Measurements from ENCODE around the gene THRAP3. TPM values are rescaled to one million over a fixed set of nuclear protein-coding genes. Genes with fewer than 3 reads are reported as not detected.

Gene THRAP3
- total RNA-seq, 1 experiment from 2014 or later: 133 TPM

DNA sequence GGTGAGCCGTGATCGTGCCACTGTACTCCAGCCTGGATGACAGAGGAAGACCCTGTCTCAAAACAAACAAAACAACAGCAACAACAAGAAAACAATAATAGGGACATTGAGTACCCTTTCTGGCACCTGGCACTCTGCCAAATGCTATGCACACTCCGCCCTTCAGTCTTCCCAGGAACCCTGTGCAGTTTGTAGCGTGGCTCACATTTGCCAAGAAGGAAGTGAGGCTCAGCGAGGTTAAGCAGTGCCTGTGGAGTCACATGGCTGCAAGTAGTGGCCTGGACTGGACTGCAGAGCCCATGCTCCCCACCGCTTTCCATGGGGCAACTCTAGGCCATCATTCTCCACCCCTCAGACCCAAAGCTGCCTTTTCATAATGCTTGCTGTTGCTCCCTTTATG lies 104.5 kb downstream of the THRAP3 start:
- Histone ChIP-seq H3K4me1 (ENCODE audit: insufficient read depth, low read length, poor library complexity, severe bottlenecking) (peaks cover 5% of the 10 kb centered on the region), H3K27ac (ENCODE audit: low read depth, low read length, poor library complexity, severe bottlenecking) (no peak overlapping the region), H3K36me3 (ENCODE audit: insufficient read depth, low read length, poor library complexity, severe bottlenecking) (no peaks in the 10 kb centered on the region), H3K27me3 (replicated peaks; ENCODE audit: insufficient read depth, low read depth, low read length, poor library complexity) (no peaks in the 10 kb centered on the region), H3K9me3 (ENCODE audit: low read depth, low read length, poor library complexity, severe bottlenecking) (no peaks in the 10 kb centered on the region), H3K4me3 (ENCODE audit: low read depth, low read length, poor library complexity, severe bottlenecking) (no peak overlapping the region)
- intact Hi-C loops (cut with micrococcal nuclease; ENCODE audit: unreplicated experiment): no loop called here
- ChIA-PET CTCF (no interaction called here), POLR2A (ENCODE audit: low non-redundant PET) (no interaction called here)
- no peak for DNase-seq (ENCODE audit: low spot score)
- no peak for TF ChIP-seq EZH2 (IDR thresholded peaks at IDR 0.05; ENCODE audit: borderline replicate concordance, low read depth, low read length, poor library complexity, severe bottlenecking)
- BruUV-seq (replicated peaks): no TSS peak

DNA sequence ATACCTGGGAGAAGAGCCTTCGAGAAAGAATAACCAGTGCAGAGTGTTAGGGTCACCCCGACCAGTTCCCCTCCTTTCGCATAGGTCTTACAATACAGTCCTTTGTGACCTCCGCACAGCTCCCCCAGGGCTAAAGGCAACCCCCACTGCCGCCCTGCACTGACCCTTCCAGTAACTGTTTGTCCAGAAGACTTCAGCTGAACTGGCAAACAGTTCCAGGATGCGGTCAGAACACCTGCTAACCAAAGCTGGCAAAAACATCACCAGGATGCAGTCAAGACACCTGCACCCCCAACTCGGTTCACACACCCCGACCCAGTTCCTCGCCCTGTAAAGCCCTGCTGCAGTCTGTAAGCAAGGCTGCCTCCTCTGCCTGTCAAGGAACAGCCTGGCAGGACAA lies 105.6 kb downstream of the THRAP3 start:
- DNase-seq (ENCODE audit: low spot score): no peak
- Histone ChIP-seq H3K27ac (ENCODE audit: low read depth, low read length, poor library complexity, severe bottlenecking) (no peak overlapping the region), H3K27me3 (replicated peaks; ENCODE audit: insufficient read depth, low read depth, low read length, poor library complexity) (no peaks in the 10 kb centered on the region), H3K4me3 (ENCODE audit: low read depth, low read length, poor library complexity, severe bottlenecking) (no peak overlapping the region), H3K9me3 (ENCODE audit: low read depth, low read length, poor library complexity, severe bottlenecking) (no peaks in the 10 kb centered on the region), H3K36me3 (ENCODE audit: insufficient read depth, low read length, poor library complexity, severe bottlenecking) (no peaks in the 10 kb centered on the region), H3K4me1 (ENCODE audit: insufficient read depth, low read length, poor library complexity, severe bottlenecking) (no peaks in the 10 kb centered on the region)
- POLR2A ChIA-PET (ENCODE audit: low non-redundant PET): no interaction called here
- CTCF ChIA-PET: no interaction called here
- intact Hi-C loops (cut with micrococcal nuclease; ENCODE audit: unreplicated experiment): no loop called here
- no TSS peak for BruUV-seq (replicated peaks)
- no peak for TF ChIP-seq EZH2 (IDR thresholded peaks at IDR 0.05; ENCODE audit: borderline replicate concordance, low read depth, low read length, poor library complexity, severe bottlenecking)
- TF ChIP-seq, protein P1, sequence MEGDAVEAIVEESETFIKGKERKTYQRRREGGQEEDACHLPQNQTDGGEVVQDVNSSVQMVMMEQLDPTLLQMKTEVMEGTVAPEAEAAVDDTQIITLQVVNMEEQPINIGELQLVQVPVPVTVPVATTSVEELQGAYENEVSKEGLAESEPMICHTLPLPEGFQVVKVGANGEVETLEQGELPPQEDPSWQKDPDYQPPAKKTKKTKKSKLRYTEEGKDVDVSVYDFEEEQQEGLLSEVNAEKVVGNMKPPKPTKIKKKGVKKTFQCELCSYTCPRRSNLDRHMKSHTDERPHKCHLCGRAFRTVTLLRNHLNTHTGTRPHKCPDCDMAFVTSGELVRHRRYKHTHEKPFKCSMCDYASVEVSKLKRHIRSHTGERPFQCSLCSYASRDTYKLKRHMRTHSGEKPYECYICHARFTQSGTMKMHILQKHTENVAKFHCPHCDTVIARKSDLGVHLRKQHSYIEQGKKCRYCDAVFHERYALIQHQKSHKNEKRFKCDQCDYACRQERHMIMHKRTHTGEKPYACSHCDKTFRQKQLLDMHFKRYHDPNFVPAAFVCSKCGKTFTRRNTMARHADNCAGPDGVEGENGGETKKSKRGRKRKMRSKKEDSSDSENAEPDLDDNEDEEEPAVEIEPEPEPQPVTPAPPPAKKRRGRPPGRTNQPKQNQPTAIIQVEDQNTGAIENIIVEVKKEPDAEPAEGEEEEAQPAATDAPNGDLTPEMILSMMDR (conservative IDR thresholded peaks at IDR 0.05; ENCODE audit: low read depth, low read length): no peak

DNA sequence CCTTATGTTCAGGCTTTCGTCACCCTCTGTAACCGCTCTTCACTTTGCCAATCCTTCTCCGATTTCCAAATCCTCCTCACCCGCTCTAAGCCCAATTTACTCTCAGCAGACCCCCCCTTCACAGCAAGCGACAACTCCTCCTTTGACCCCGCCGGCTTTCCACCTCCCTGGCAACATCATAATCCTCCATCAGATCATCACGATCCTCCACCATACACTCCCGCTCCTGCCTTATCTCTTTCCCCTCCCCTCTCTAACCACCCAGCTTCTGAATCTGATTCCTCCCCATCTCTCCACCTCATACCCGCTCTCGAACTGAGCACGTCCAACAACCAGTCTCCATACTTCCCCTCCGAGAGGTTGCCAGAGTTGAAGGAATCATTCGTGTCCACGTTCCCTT lies 106.7 kb downstream of the THRAP3 start:
- Histone ChIP-seq H3K36me3 (ENCODE audit: insufficient read depth, low read length, poor library complexity, severe bottlenecking) (no peaks in the 10 kb centered on the region), H3K27me3 (replicated peaks; ENCODE audit: insufficient read depth, low read depth, low read length, poor library complexity) (no peaks in the 10 kb centered on the region), H3K4me3 (ENCODE audit: low read depth, low read length, poor library complexity, severe bottlenecking) (no peak overlapping the region), H3K27ac (ENCODE audit: low read depth, low read length, poor library complexity, severe bottlenecking) (no peak overlapping the region), H3K9me3 (ENCODE audit: low read depth, low read length, poor library complexity, severe bottlenecking) (no peaks in the 10 kb centered on the region), H3K4me1 (ENCODE audit: insufficient read depth, low read length, poor library complexity, severe bottlenecking) (no peaks in the 10 kb centered on the region)
- CTCF ChIA-PET: no interaction called here
- TF ChIP-seq, protein P1 (conservative IDR thresholded peaks at IDR 0.05; ENCODE audit: low read depth, low read length): no peak
- TF ChIP-seq EZH2 (IDR thresholded peaks at IDR 0.05; ENCODE audit: borderline replicate concordance, low read depth, low read length, poor library complexity, severe bottlenecking): no peak
- intact Hi-C loops (cut with micrococcal nuclease; ENCODE audit: unreplicated experiment): no loop called here
- POLR2A ChIA-PET (ENCODE audit: low non-redundant PET): no interaction called here
- no TSS peak for BruUV-seq (replicated peaks)
- DNase-seq (ENCODE audit: low spot score): no peak

DNA sequence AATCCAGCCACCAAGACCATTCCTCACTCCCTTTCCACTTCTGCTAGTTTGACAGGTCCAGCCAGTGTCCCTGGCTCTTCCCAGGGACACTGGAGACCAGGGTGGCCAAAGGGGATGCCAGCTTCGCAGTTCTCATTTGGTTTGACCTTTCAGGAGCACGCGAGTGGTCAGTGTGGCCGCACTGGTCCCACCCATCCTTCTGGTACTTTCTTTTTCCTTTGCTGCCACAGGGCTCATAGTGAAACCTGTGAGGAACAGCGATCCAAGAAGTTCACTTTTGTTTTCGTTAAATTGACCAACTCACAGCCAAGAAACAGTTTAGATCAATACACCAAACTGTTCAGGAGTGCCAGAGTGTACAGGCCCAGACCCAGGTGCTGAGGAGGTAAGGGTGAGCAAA lies 113.6 kb downstream of the THRAP3 start:
- H3K9me3 ChIP-seq (ENCODE audit: low read depth, low read length, poor library complexity, severe bottlenecking): no peaks in the 10 kb centered on the region
- H3K4me1 ChIP-seq (ENCODE audit: insufficient read depth, low read length, poor library complexity, severe bottlenecking): no peaks in the 10 kb centered on the region
- POLR2A ChIA-PET (ENCODE audit: low non-redundant PET): no interaction called here
- CTCF ChIA-PET: no interaction called here
- H3K27me3 ChIP-seq (replicated peaks; ENCODE audit: insufficient read depth, low read depth, low read length, poor library complexity): no peaks in the 10 kb centered on the region
- intact Hi-C loops (cut with micrococcal nuclease; ENCODE audit: unreplicated experiment): no loop called here
- no peak for DNase-seq (ENCODE audit: low spot score)
- H3K36me3 ChIP-seq (ENCODE audit: insufficient read depth, low read length, poor library complexity, severe bottlenecking): peaks cover 8% of the 10 kb centered on the region
- no peak overlapping the region for H3K27ac ChIP-seq (ENCODE audit: low read depth, low read length, poor library complexity, severe bottlenecking)
- no peak overlapping the region for H3K4me3 ChIP-seq (ENCODE audit: low read depth, low read length, poor library complexity, severe bottlenecking)
- TF ChIP-seq EZH2 (IDR thresholded peaks at IDR 0.05; ENCODE audit: borderline replicate concordance, low read depth, low read length, poor library complexity, severe bottlenecking): no peak
- TF ChIP-seq, protein P1 (conservative IDR thresholded peaks at IDR 0.05; ENCODE audit: low read depth, low read length): no peak
- no TSS peak for BruUV-seq (replicated peaks)
